PC-9 (cell line): ENCODE data around the gene LYRM7. TPM values are rescaled to one million over a fixed set of nuclear protein-coding genes. Genes with fewer than 3 reads are reported as not detected.
"Not testable (repeated sequence)": the region's sequence is repeated elsewhere in the genome, so short reads cannot be mapped to it uniquely, and the experiment has no call there.

Experiments
- BruUV-seq: library from RNA; stranded (reverse); fragments of 400-500 nt; replicated peaks from 2 replicates; lab custom pipeline; 2021; lab: Mats Ljungman, UMichigan
- CTCF ChIA-PET: fragments of 300-600 bp; sonication (Branson Sonifier 250); formaldehyde crosslinking; loops from one replicate; lab custom pipeline; 2022; ENCODE audit warnings: antibody characterized with exemption; lab: Charles Lee
- POLR2A ChIA-PET: fragments of 300-600 bp; sonication (Branson Sonifier 250); formaldehyde crosslinking; loops from one replicate; lab custom pipeline; 2022; ENCODE audit warnings: antibody characterized with exemption; ENCODE audit not compliant: unreplicated experiment; lab: Charles Lee
- DNase-seq, 2 experiments: peaks; one replicate each; pipeline versions ENCODE4 v3.0.0 to v3.0.0-alpha.2; 2015 to 2022; ENCODE audit warnings: mixed read lengths in 1 of 2
- H2AFZ ChIP-seq: fragments of 200-600 bp; sonication (generic); 2 replicates; pipeline ENCODE4 v1.8.1; 2017; ENCODE audit warnings: antibody characterized with exemption
- H3F3A ChIP-seq: fragments of 200-600 bp; sonication (generic); 2 replicates; pipeline ENCODE4 v1.8.1; 2017; ENCODE audit warnings: antibody characterized with exemption, mild to moderate bottlenecking, low read depth; ENCODE audit not compliant: insufficient read depth
- H3K27ac ChIP-seq: fragments of 200-600 bp; sonication (generic); 2 replicates; pipeline ENCODE4 v1.6.1; 2016; ENCODE audit warnings: mixed run types
- H3K27me3 ChIP-seq: fragments of 200-600 bp; sonication (generic); 2 replicates; pipeline ENCODE4 v1.6.1; 2016; ENCODE audit warnings: low read depth, mixed run types; ENCODE audit not compliant: insufficient read depth
- H3K36me3 ChIP-seq: fragments of 200-600 bp; sonication (generic); 2 replicates; pipeline ENCODE4 v1.6.1; 2016; ENCODE audit warnings: low read depth, mixed run types
- H3K4me1 ChIP-seq: fragments of 200-600 bp; sonication (generic); replicated peaks from 2 replicates; pipeline ENCODE4 v1.6.1; 2016; ENCODE audit warnings: mixed run types; ENCODE audit not compliant: insufficient read depth
- H3K4me2 ChIP-seq: fragments of 200-600 bp; sonication (generic); 2 replicates; pipeline ENCODE4 v1.6.1; 2017; ENCODE audit warnings: mixed run types
- H3K4me3 ChIP-seq: fragments of 200-600 bp; sonication (generic); 2 replicates; pipeline ENCODE4 v1.6.1; 2016; ENCODE audit warnings: mixed run types
- H3K79me2 ChIP-seq: fragments of 200-600 bp; sonication (generic); 2 replicates; pipeline ENCODE4 v1.6.1; 2017; ENCODE audit warnings: low read depth, mixed run types
- H3K9me2 ChIP-seq: fragments of 200-600 bp; sonication (generic); 2 replicates; pipeline ENCODE4 v1.8.1; 2017; ENCODE audit warnings: mild to moderate bottlenecking; ENCODE audit not compliant: insufficient read depth
- H3K9me3 ChIP-seq: fragments of 200-600 bp; sonication (generic); 2 replicates; pipeline ENCODE4 v1.8.1; 2016; ENCODE audit warnings: low read depth; ENCODE audit not compliant: insufficient read depth
- H4K20me1 ChIP-seq: fragments of 200-600 bp; sonication (generic); 2 replicates; pipeline ENCODE4 v1.8.1; 2017; ENCODE audit not compliant: insufficient read depth
- CTCF ChIP-seq: fragments of 200-600 bp; sonication (generic); conservative IDR thresholded peaks from 2 replicates; pipeline ENCODE4 v1.6.1; 2017; ENCODE audit warnings: mixed run types, antibody characterized with exemption, mild to moderate bottlenecking, moderate library complexity
- EZH2 ChIP-seq: fragments of 200-600 bp; sonication (generic); IDR thresholded peaks from 2 replicates; pipeline ENCODE4 v1.8.0; 2017; ENCODE audit warnings: antibody characterized with exemption, low read depth
- intact Hi-C: fragments of 100-400 bp; cut with micrococcal nuclease; formaldehyde crosslinking; loops from one replicate; pipeline ENCODE4 v1.10.0; 2022; ENCODE audit not compliant: unreplicated experiment
- total RNA-seq: library from RNA; stranded (reverse); gene quantifications from 2 replicates; pipeline ENCODE4 v1.2.3, GENCODE V29; 2021

The LYRM7 gene
- total RNA-seq, 1 experiment from 2014 or later = 9.5 TPM

- TF ChIP-seq EZH2 (no peak), CTCF (no peak)
- Histone ChIP-seq H3K27me3 (no peaks in the 10 kb centered on the region), H3K9me3 (no peaks in the 10 kb centered on the region), H2AFZ (no peak overlapping the region), H3K27ac (no peak overlapping the region), H3K9me2 (no peaks in the 10 kb centered on the region), H4K20me1 (no peaks in the 10 kb centered on the region), H3K4me3 (no peak overlapping the region), H3K36me3 (no peaks in the 10 kb centered on the region), H3K79me2 (no peaks in the 10 kb centered on the region), H3F3A (peaks cover 2% of the 10 kb centered on the region; the same call in 1 of the 2 replicates), H3K4me1 (peaks cover 3% of the 10 kb centered on the region), H3K4me2 (no peak overlapping the region)
- ChIA-PET CTCF (no interaction called here), POLR2A (interaction anchor here (0.5 kb wide), 1 partner anchor 16 kb away, joined by 3 read pairs; no protein-coding TSS in a partner anchor)
- DNase-seq = no peak
- intact Hi-C loops = no loop called here
- BruUV-seq = no TSS peak
Observed at GRCh38 chr5:131252824-131253171, 82.1 kb downstream of the LYRM7 start.

DNA sequence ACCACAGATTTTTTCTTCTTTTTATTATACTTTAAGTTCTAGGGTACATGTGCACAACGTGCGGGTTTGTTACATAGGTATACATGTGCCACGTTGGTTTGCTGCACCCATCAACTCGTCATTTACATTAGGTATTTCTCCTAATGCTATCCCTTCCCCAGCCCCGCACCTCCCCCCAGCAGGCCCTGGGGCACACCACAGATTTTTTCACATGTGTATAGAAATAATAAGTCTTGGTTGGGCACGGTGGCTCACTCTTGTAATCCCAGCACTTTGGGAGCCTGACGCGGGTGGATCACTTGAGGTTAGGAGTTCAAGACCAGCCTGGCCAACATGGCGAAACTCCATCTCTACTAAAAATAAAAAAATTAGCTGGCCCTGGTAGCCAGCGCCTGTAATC lies 83.3 kb downstream of the LYRM7 start:
- POLR2A ChIA-PET, CTCF ChIA-PET, H2AFZ ChIP-seq, DNase-seq, H3K4me3 ChIP-seq, H3K4me2 ChIP-seq, H3K9me2 ChIP-seq, H4K20me1 ChIP-seq, H3K9me3 ChIP-seq, intact Hi-C loops, BruUV-seq, H3K27ac ChIP-seq, H3K79me2 ChIP-seq, H3K27me3 ChIP-seq, H3K36me3 ChIP-seq: not testable (repeated sequence)
- Histone ChIP-seq H3F3A (peaks cover 12% of the 10 kb centered on the region; the same call in 1 of the 2 replicates), H3K4me1 (peaks cover 15% of the 10 kb centered on the region)

DNA sequence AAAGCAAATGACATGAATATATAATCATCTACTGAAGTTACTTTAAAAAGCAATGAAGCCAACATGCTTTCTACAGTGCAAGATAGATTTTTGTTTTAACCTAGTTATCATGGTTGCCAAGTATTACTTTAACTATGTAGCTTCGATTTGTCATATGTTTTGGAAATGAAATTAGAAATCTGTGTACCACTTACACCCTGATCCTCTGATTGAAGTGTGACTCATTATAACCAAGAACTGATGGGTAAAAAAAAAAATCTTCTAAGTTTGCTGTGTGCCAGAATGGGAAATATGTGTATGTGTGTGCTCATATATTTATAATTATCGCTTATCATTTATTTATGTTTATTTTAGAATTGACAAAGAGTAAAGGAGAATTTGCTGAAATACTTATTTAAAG lies 84.0 kb downstream of the LYRM7 start:
- Histone ChIP-seq H3K27me3 (no peaks in the 10 kb centered on the region), H2AFZ (no peak overlapping the region), H3K4me1 (peaks cover 22% of the 10 kb centered on the region), H3K27ac (no peak overlapping the region), H3K9me3 (no peaks in the 10 kb centered on the region), H3K4me3 (no peak overlapping the region), H3K79me2 (no peaks in the 10 kb centered on the region), H3K9me2 (no peaks in the 10 kb centered on the region), H4K20me1 (no peaks in the 10 kb centered on the region), H3K36me3 (no peaks in the 10 kb centered on the region), H3F3A (peaks cover 19% of the 10 kb centered on the region; the same call in 1 of the 2 replicates), H3K4me2 (no peak overlapping the region)
- ChIA-PET CTCF (no interaction called here), POLR2A (no interaction called here)
- BruUV-seq = no TSS peak
- DNase-seq = no peak
- TF ChIP-seq EZH2 (no peak), CTCF (no peak)
- intact Hi-C loops = no loop called here

Other genes starting within 250 kb of the LYRM7 start
- 210 and 262 TPM in 2 replicates for gene HINT1, start 5.7 kb upstream of the LYRM7 start, total RNA-seq
- 27.3 and 32.8 TPM in 2 replicates for gene CDC42SE2, start 93.1 kb downstream of the LYRM7 start, total RNA-seq